Skin epidermis (tissue), 12 donors: Measurements from ENCODE around the gene ZSCAN29.
"Not testable (repeated sequence)": the region's sequence is repeated elsewhere in the genome, so short reads cannot be mapped to it uniquely, and the experiment has no call there.

Experiments
- H3K27ac ChIP-seq, 21 experiments: fragments of 200-600 bp; sonication (generic) in 11 of 21; one replicate each; pipeline ENCODE4 v1.5.0; 2020; ENCODE audit warnings: mild to moderate bottlenecking in 3 of 21, inconsistent platforms in 2 of 21, moderate library complexity in 2 of 21
- H3K4me3 ChIP-seq, 7 experiments: fragments of 200-600 bp; sonication (generic) in 2 of 7; one replicate each; pipeline ENCODE4 v1.5.0; 2020; ENCODE audit warnings: inconsistent platforms in 2 of 7, mild to moderate bottlenecking in 2 of 7, moderate library complexity in 1 of 7

Gene ZSCAN29

GRCh38 chr15:43370975-43371974, at the start of gene ZSCAN29, which contains the start of gene TUBGCP4:
Gene ZSCAN29, minus strand, starts transcription at chr15:43371043. Its CDS starts 1,130 bp downstream, at chr15:43369913.
Gene TUBGCP4, plus strand, starts transcription at chr15:43371101. Its CDS starts 254 bp downstream, at chr15:43371355.
- H3K27ac ChIP-seq, result peak within 1 kb of the TSS; percentile 40 to 90 (median 81)

GRCh38 chr15:43420435-43420834, 49.6 kb upstream of the ZSCAN29 start:
- Histone ChIP-seq H3K4me3 (no peak overlapping the region), H3K27ac (no peak overlapping the region)

More at GRCh38 chr15:43370975-43371974, at the start of gene ZSCAN29, which contains the start of gene TUBGCP4:
- peak within 1 kb of the TSS; percentile 60 to 77 (median 70) for H3K4me3 ChIP-seq

GRCh38 chr15:43414196-43414595, 43.4 kb upstream of the ZSCAN29 start:
- H3K4me3 ChIP-seq, result no peak overlapping the region
- no peak overlapping the region for H3K27ac ChIP-seq

GRCh38 chr15:43412096-43412495, 41.3 kb upstream of the ZSCAN29 start:
- Histone ChIP-seq H3K4me3 (no peak overlapping the region), H3K27ac (no peak overlapping the region)

- no peak overlapping the region for H3K27ac ChIP-seq
- no peak overlapping the region for H3K4me3 ChIP-seq
These were observed 39.9 kb upstream of the ZSCAN29 start for GRCh38 chr15:43410572-43411214.

GRCh38 chr15:43408789-43409188, 37.9 kb upstream of the ZSCAN29 start:
- Histone ChIP-seq H3K27ac (no peak overlapping the region), H3K4me3 (no peak overlapping the region)

GRCh38 chr15:43406808-43407207, 36.0 kb upstream of the ZSCAN29 start:
- no peak overlapping the region for H3K27ac ChIP-seq
- no peak overlapping the region for H3K4me3 ChIP-seq

GRCh38 chr15:43406189-43406588, 35.3 kb upstream of the ZSCAN29 start:
- H3K4me3 ChIP-seq, result no peak overlapping the region
- H3K27ac ChIP-seq, result no peak overlapping the region

- H3K27ac ChIP-seq, result no peak overlapping the region
- H3K4me3 ChIP-seq, result no peak overlapping the region
These were observed 33.3 kb upstream of the ZSCAN29 start for GRCh38 chr15:43404130-43404529.

- no peak overlapping the region for H3K27ac ChIP-seq
- H3K4me3 ChIP-seq, result no peak overlapping the region
These were observed 32.8 kb upstream of the ZSCAN29 start for GRCh38 chr15:43403616-43404015.

GRCh38 chr15:43402255-43402654, 31.4 kb upstream of the ZSCAN29 start:
- Histone ChIP-seq H3K4me3 (no peak overlapping the region), H3K27ac (no peak overlapping the region)

- H3K4me3 ChIP-seq, H3K27ac ChIP-seq: not testable (repeated sequence)
These were observed 22.7 kb upstream of the ZSCAN29 start for GRCh38 chr15:43393592-43393991.

GRCh38 chr15:43390723-43391122, 19.9 kb upstream of the ZSCAN29 start:
- Histone ChIP-seq H3K27ac (no peak overlapping the region), H3K4me3 (no peak overlapping the region)

- Histone ChIP-seq H3K4me3 (no peak overlapping the region), H3K27ac (no peak overlapping the region)
These were observed 12.2 kb upstream of the ZSCAN29 start for GRCh38 chr15:43383070-43383469.

- H3K4me3 ChIP-seq, result no peak overlapping the region
- no peak overlapping the region for H3K27ac ChIP-seq
These were observed 11.5 kb upstream of the ZSCAN29 start for GRCh38 chr15:43382310-43382709.

- Histone ChIP-seq H3K27ac (no peak overlapping the region), H3K4me3 (no peak overlapping the region)
These were observed 7.8 kb upstream of the ZSCAN29 start for GRCh38 chr15:43378601-43379000.

GRCh38 chr15:43376017-43376705, 5.3 kb upstream of the ZSCAN29 start:
- H3K27ac ChIP-seq, result no peak overlapping the region
- H3K4me3 ChIP-seq, result no peak overlapping the region

- Histone ChIP-seq H3K4me3 (peak overlapping the region; percentile 60 to 77 (median 70)), H3K27ac (peak overlapping the region; percentile 40 to 90 (median 81))
These were observed 401 bp downstream of the ZSCAN29 start for GRCh38 chr15:43370310-43370974.

- no peak overlapping the region for H3K27ac ChIP-seq
- H3K4me3 ChIP-seq, result no peak overlapping the region
These were observed 9.4 kb downstream of the ZSCAN29 start for GRCh38 chr15:43361313-43361903.
